Measurements from ENCODE around the gene L1CAM.

GRCh38 chrX:153934762-153935325 is 48.9 kb upstream of the L1CAM start, which contains the start of gene NAA10:
- TF ChIP-seq CTCF (conservative IDR thresholded peaks at IDR 0.05; ENCODE audit: low read depth, low read length) (no peak), EZH2 (IDR thresholded peaks at IDR 0.05; ENCODE audit: borderline replicate concordance, low read depth, low read length, poor library complexity, severe bottlenecking) (no peak)

Data from A673 (cell line).